SK-N-SH (cell line): ENCODE data around the gene SPDYA.

Source experiments
- CTCF ChIP-seq: fragments of 200-600 bp; sonication (generic); IDR thresholded peaks from 2 replicates; pipeline ENCODE4 v1.6.1; 2017; ENCODE audit warnings: antibody characterized with exemption, mild to moderate bottlenecking, moderate library complexity
- POLR2AphosphoS5 ChIP-seq: IDR thresholded peaks from 2 replicates; pipeline ENCODE4 v1.6.1; 2012; ENCODE audit warnings: low read depth, low read length
- REST ChIP-seq: IDR thresholded peaks from 2 replicates; pipeline ENCODE4 v1.6.1; 2012; ENCODE audit warnings: mild to moderate bottlenecking, low read depth, low read length, moderate library complexity
- SMC3 ChIP-seq: IDR thresholded peaks from 2 replicates; pipeline ENCODE4 v1.6.1; 2012; ENCODE audit warnings: low read depth, low read length, improper control_type of control experiment
- USF1 ChIP-seq: IDR thresholded peaks from 2 replicates; pipeline ENCODE4 v1.4.0; 2012; ENCODE audit warnings: low read depth, borderline replicate concordance

GRCh38 chr2:28822036-28822435 is 11.4 kb downstream of the SPDYA start:
- no peak for TF ChIP-seq REST
- no peak for TF ChIP-seq CTCF
- no peak for TF ChIP-seq USF1
- TF ChIP-seq POLR2AphosphoS5, result no peak
- TF ChIP-seq SMC3, result no peak
